ENCODE data around the gene ZNF200.

The ZNF200 gene

GRCh38 chr16:3235856-3236669, 1.1 kb upstream of the ZNF200 start:
- Histone ChIP-seq H2BK5ac (ENCODE audit: low read depth, low read length, poor library complexity) (no peak overlapping the region), H3K18ac (ENCODE audit: low read length) (no peak overlapping the region), H3K27me3 (ENCODE audit: insufficient read depth, low read length) (no peaks in the 10 kb centered on the region), H4K8ac (ENCODE audit: low read depth, low read length) (no peak overlapping the region), H3K4me3 (ENCODE audit: low read depth, low read length) (no peak overlapping the region), H3K23ac (ENCODE audit: low read length) (no peak overlapping the region), H3K79me2 (ENCODE audit: control insufficient read depth, insufficient read depth, low read length, poor library complexity) (peaks cover 4% of the 10 kb centered on the region), H3K4ac (ENCODE audit: low read depth, low read length) (no peak overlapping the region), H3K9me3 (ENCODE audit: insufficient read depth, low read depth, low read length) (peaks cover 1% of the 10 kb centered on the region), H3K36me3 (ENCODE audit: control insufficient read depth in 1 of 2, insufficient read depth in 2 of 2, low read length in 2 of 2) (peaks cover 0 to 14% of the 10 kb centered on the region in 2 experiments), H3K9ac (ENCODE audit: low read length) (no peak overlapping the region), H4K91ac (ENCODE audit: low read depth, low read length) (no peak overlapping the region), H2AK5ac (ENCODE audit: low read length) (no peak overlapping the region), H2BK12ac (ENCODE audit: low read length) (no peak overlapping the region), H3K79me1 (ENCODE audit: low read length) (peaks cover 4% of the 10 kb centered on the region), H4K12ac (ENCODE audit: low read depth, low read length) (no peak overlapping the region), H2AFZ (ENCODE audit: insufficient read depth, low read length, poor library complexity) (no peak overlapping the region), H2BK120ac (ENCODE audit: insufficient read depth, low read length, poor library complexity) (no peak overlapping the region), H3K4me1 (ENCODE audit: control insufficient read depth in 1 of 2, insufficient read depth in 2 of 2, low read length in 2 of 2) (peaks cover 2 to 8% of the 10 kb centered on the region in 2 experiments), H3K14ac (ENCODE audit: low read length) (no peak overlapping the region), H3K4me2 (ENCODE audit: low read length) (no peak overlapping the region), H3K27ac (ENCODE audit: low read depth, low read length) (no peak overlapping the region)
- peak; percentile 96 to 97 for DNase-seq
- WGBS (ENCODE audit: extremely low coverage, insufficient coverage, insufficient read length): no CpG with 5 or more reads among the region's 29 CpGs

DNA sequence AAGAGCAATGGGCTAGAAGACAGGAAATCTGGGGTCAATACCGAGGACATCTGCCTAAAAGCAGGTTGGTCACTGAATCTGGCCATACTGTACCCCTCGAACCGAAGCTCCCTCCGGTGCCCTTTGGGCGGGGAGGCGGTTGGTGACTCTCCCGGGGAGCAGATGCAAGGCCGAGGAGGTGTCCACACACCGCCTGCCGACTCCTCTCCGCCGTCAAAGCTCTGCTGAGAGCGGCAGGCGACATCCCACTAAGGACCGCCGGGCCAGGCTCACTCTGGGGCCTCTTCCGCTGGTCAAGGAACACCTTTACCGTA, 458 bp downstream of the ZNF200 start:
- Histone ChIP-seq H2BK5ac (ENCODE audit: low read depth, low read length, poor library complexity) (no peak overlapping the region), H2AFZ (ENCODE audit: insufficient read depth, low read length, poor library complexity) (peak overlapping the region; percentile 80)
- no CpG with 5 or more reads among the region's 18 CpGs for WGBS (ENCODE audit: extremely low coverage, insufficient coverage, insufficient read length)

GRCh38 chr16:3223913-3224515, 10.9 kb downstream of the ZNF200 start:
- Histone ChIP-seq H3K4me1 (ENCODE audit: control insufficient read depth in 1 of 2, insufficient read depth in 2 of 2, low read length in 2 of 2) (no peaks in the 10 kb centered on the region), H4K91ac (ENCODE audit: low read depth, low read length) (no peak overlapping the region), H3K18ac (ENCODE audit: low read length) (no peak overlapping the region), H3K4me3 (ENCODE audit: low read depth, low read length) (no peak overlapping the region), H2BK12ac (ENCODE audit: low read length) (no peak overlapping the region), H4K8ac (ENCODE audit: low read depth, low read length) (no peak overlapping the region), H3K4me2 (ENCODE audit: low read length) (no peak overlapping the region), H3K36me3 (ENCODE audit: control insufficient read depth in 1 of 2, insufficient read depth in 2 of 2, low read length in 2 of 2) (peaks cover 19 to 27% of the 10 kb centered on the region in 2 experiments), H3K4ac (ENCODE audit: low read depth, low read length) (no peak overlapping the region), H3K79me1 (ENCODE audit: low read length) (no peaks in the 10 kb centered on the region), H4K12ac (ENCODE audit: low read depth, low read length) (no peak overlapping the region), H2AK5ac (ENCODE audit: low read length) (no peak overlapping the region), H2BK120ac (ENCODE audit: insufficient read depth, low read length, poor library complexity) (no peak overlapping the region), H3K14ac (ENCODE audit: low read length) (no peak overlapping the region), H3K79me2 (ENCODE audit: control insufficient read depth, insufficient read depth, low read length, poor library complexity) (no peaks in the 10 kb centered on the region), H3K9me3 (ENCODE audit: insufficient read depth, low read depth, low read length) (peaks cover 21% of the 10 kb centered on the region), H3K27ac (ENCODE audit: low read depth, low read length) (no peak overlapping the region), H3K23ac (ENCODE audit: low read length) (no peak overlapping the region), H3K27me3 (ENCODE audit: insufficient read depth, low read length) (no peaks in the 10 kb centered on the region), H3K9ac (ENCODE audit: low read length) (no peak overlapping the region), H2AFZ (ENCODE audit: insufficient read depth, low read length, poor library complexity) (no peak overlapping the region), H2BK5ac (ENCODE audit: low read depth, low read length, poor library complexity) (no peak overlapping the region)
- DNase-seq: no peak
- no CpG with 5 or more reads among the region's 10 CpGs for WGBS (ENCODE audit: extremely low coverage, insufficient coverage, insufficient read length)

More for the DNA sequence above, 458 bp downstream of the ZNF200 start:
- H3K27ac ChIP-seq (ENCODE audit: low read depth, low read length): peak overlapping the region; percentile 51
- H2AK5ac ChIP-seq (ENCODE audit: low read length): no peak overlapping the region
- H3K4me1 ChIP-seq (ENCODE audit: control insufficient read depth in 1 of 2, insufficient read depth in 2 of 2, low read length in 2 of 2): peaks cover 2 to 8% of the 10 kb centered on the region in 2 experiments
- peak overlapping the region; percentile 89 for H4K8ac ChIP-seq (ENCODE audit: low read depth, low read length)
- H3K79me2 ChIP-seq (ENCODE audit: control insufficient read depth, insufficient read depth, low read length, poor library complexity): peaks cover 4% of the 10 kb centered on the region
- peak overlapping the region; percentile 37 for H3K18ac ChIP-seq (ENCODE audit: low read length)
- no peak overlapping the region for H2BK120ac ChIP-seq (ENCODE audit: insufficient read depth, low read length, poor library complexity)
- peaks cover 5 to 19% of the 10 kb centered on the region in 2 experiments for H3K36me3 ChIP-seq (ENCODE audit: control insufficient read depth in 1 of 2, insufficient read depth in 2 of 2, low read length in 2 of 2)
- peak overlapping the region; percentile 50 for H4K12ac ChIP-seq (ENCODE audit: low read depth, low read length)
- H3K23ac ChIP-seq (ENCODE audit: low read length): no peak overlapping the region
- no peak overlapping the region for H2BK12ac ChIP-seq (ENCODE audit: low read length)
- peak overlapping the region; percentile 92 for H3K4me2 ChIP-seq (ENCODE audit: low read length)
- peaks cover 1% of the 10 kb centered on the region for H3K9me3 ChIP-seq (ENCODE audit: insufficient read depth, low read depth, low read length)
- no peak for DNase-seq
- peak overlapping the region; percentile 79 for H3K9ac ChIP-seq (ENCODE audit: low read length)
- no peaks in the 10 kb centered on the region for H3K27me3 ChIP-seq (ENCODE audit: insufficient read depth, low read length)
- H4K91ac ChIP-seq (ENCODE audit: low read depth, low read length): peak overlapping the region; percentile 48
- H3K79me1 ChIP-seq (ENCODE audit: low read length): peaks cover 4% of the 10 kb centered on the region
- peak overlapping the region; percentile 54 for H3K14ac ChIP-seq (ENCODE audit: low read length)
- no peak overlapping the region for H3K4ac ChIP-seq (ENCODE audit: low read depth, low read length)
- peak overlapping the region; percentile 88 for H3K4me3 ChIP-seq (ENCODE audit: low read depth, low read length)

GRCh38 chr16:3220839-3221238, 14.1 kb downstream of the ZNF200 start:
- Histone ChIP-seq H3K79me1 (ENCODE audit: low read length) (no peaks in the 10 kb centered on the region), H2BK12ac (ENCODE audit: low read length) (no peak overlapping the region), H3K27me3 (ENCODE audit: insufficient read depth, low read length) (no peaks in the 10 kb centered on the region), H3K36me3 (ENCODE audit: control insufficient read depth in 1 of 2, insufficient read depth in 2 of 2, low read length in 2 of 2) (peaks cover 10 to 19% of the 10 kb centered on the region in 2 experiments), H3K4me3 (ENCODE audit: low read depth, low read length) (no peak overlapping the region), H3K27ac (ENCODE audit: low read depth, low read length) (no peak overlapping the region), H3K23ac (ENCODE audit: low read length) (no peak overlapping the region), H3K18ac (ENCODE audit: low read length) (no peak overlapping the region), H2BK5ac (ENCODE audit: low read depth, low read length, poor library complexity) (no peak overlapping the region), H3K9me3 (ENCODE audit: insufficient read depth, low read depth, low read length) (peaks cover 24% of the 10 kb centered on the region), H3K9ac (ENCODE audit: low read length) (no peak overlapping the region), H3K4me1 (ENCODE audit: control insufficient read depth in 1 of 2, insufficient read depth in 2 of 2, low read length in 2 of 2) (no peaks in the 10 kb centered on the region), H2AK5ac (ENCODE audit: low read length) (no peak overlapping the region), H3K4me2 (ENCODE audit: low read length) (no peak overlapping the region), H2AFZ (ENCODE audit: insufficient read depth, low read length, poor library complexity) (no peak overlapping the region), H2BK120ac (ENCODE audit: insufficient read depth, low read length, poor library complexity) (no peak overlapping the region), H3K14ac (ENCODE audit: low read length) (no peak overlapping the region), H4K91ac (ENCODE audit: low read depth, low read length) (no peak overlapping the region), H4K12ac (ENCODE audit: low read depth, low read length) (no peak overlapping the region), H4K8ac (ENCODE audit: low read depth, low read length) (no peak overlapping the region), H3K4ac (ENCODE audit: low read depth, low read length) (no peak overlapping the region), H3K79me2 (ENCODE audit: control insufficient read depth, insufficient read depth, low read length, poor library complexity) (no peaks in the 10 kb centered on the region)
- no peak for DNase-seq
- no CpG with 5 or more reads among the region's 10 CpGs for WGBS (ENCODE audit: extremely low coverage, insufficient coverage, insufficient read length)

Data from trophoblast cell (in vitro differentiated cells and primary cell).